NB4 (cell line): ENCODE measurements around the gene PSMA7.

Source experiments
- CTCF ChIP-seq: IDR thresholded peaks from one replicate; pipeline ENCODE4 v1.5.1; 2012; ENCODE audit warnings: low read depth, low read length
- MYC ChIP-seq: IDR thresholded peaks from 2 replicates; pipeline ENCODE4 v1.6.1; 2011; ENCODE audit warnings: low read depth, low read length
- POLR2A ChIP-seq: IDR thresholded peaks from 2 replicates; pipeline ENCODE4 v1.6.1; 2011; ENCODE audit warnings: mild to moderate bottlenecking; ENCODE audit not compliant: insufficient read length; ENCODE audit errors: extremely low read depth
- TF ChIP-seq, protein P1 (sequence below): IDR thresholded peaks from 2 replicates; pipeline ENCODE4 v1.6.1; 2011; ENCODE audit warnings: low read depth, low read length

DNA sequence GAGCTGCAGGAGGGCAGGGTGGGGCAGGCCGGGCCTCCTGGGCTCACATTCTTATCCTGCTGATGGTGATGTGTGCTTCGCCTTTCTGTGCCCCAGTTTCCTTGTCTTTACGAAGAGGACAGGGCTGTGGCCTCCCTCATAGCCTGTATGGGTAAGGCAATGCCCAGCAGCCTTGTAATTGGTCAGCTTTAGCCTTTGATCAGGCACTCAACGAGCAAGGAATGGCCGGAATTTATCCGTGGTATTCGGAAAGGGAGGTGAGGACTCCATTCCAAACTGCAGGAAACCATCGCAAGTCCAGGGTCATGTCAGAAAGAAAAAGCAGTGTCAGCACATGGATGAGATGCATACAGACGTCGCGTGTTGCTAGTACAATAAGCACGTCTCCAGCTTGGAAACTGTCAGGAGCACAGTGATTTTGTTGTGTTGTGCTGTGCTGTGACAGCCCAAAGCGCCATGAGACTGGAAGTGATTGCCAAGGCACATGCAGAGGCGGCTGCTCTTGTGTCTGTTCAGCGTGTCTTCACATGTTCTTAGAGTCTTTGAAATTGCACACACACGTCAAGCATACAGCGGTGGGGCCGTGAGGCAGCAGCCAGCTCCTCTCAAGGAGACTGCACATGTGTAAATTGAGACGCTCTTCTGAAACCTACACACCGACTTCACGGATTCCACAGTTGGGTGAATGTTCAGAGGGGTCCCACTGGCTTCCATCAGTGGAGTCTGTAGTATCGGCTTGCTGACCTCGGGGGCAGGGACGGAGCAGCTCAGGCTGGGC is 6.5 kb upstream of the PSMA7 start:
- TF ChIP-seq CTCF (no peak), POLR2A (no peak), MYC (no peak)
- TF ChIP-seq, protein P1, sequence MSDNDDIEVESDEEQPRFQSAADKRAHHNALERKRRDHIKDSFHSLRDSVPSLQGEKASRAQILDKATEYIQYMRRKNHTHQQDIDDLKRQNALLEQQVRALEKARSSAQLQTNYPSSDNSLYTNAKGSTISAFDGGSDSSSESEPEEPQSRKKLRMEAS, result no peak
